Measurements from ENCODE around the gene UBL4A.
A peak's percentile ranks its signal among the peaks of the same experiment; 100 is the strongest.

The UBL4A gene

GRCh38 chrX:154481911-154482601 is 4.4 kb downstream of the UBL4A start:
- DNase-seq = no peak

GRCh38 chrX:154481195-154481594 is 5.2 kb downstream of the UBL4A start:
- no peak for DNase-seq

- peak; percentile 79 for DNase-seq
Observed at GRCh38 chrX:154478728-154479622, 7.4 kb downstream of the UBL4A start, which contains the start of gene LAGE3. LAGE3 (minus strand) TSS chrX:154479281; CDS start chrX:154478915, 366 bp downstream.

DNA sequence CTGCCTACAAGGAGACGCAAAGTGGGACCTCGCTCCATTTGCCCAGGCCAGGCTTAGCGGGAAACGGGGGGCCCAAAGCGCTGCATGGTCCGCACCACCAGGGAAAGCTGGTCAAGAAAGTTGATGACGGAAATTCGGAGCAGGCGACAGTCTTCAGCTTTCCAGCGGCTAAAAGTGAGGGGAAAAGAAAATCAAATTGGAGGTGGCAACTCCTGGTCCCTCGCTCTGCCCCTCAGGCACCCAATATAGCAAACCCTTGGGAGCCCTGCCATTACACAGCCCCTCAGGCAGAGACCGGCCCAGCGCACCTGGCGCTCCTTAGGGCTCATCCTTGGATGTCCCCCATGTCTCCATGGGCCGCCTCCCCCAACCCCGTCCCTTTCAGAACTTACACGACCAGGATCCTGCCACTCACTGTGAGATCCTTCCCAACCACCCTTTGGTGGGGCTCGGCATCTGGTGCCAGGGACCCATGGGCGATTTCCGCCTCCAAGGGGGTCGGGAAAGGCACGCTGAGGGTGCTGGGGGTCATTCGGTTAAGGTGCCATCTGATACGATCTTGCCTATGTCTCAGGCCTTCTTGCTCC is 8.4 kb downstream of the UBL4A start:
- DNase-seq = no peak

DNA sequence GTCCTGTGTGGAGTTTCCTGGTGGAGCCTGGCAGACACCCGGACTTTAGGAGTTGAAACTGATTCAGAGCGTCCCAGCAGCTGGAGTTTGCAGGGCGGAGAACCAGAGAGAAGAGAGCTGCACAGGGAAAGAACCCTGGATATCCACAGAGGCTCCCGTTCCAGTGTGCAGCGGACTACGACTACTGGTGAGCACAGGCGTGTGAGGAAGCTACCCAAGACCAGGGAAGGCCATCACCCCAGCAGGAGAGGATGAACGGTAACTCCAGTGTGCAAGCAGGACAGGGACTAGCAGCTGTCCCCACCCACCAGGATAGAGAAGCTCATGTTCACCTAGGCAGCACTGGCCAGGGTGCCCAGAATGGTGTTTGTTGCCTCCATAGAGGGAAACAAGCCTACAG is 9.6 kb downstream of the UBL4A start:
- DNase-seq = no peak

DNA sequence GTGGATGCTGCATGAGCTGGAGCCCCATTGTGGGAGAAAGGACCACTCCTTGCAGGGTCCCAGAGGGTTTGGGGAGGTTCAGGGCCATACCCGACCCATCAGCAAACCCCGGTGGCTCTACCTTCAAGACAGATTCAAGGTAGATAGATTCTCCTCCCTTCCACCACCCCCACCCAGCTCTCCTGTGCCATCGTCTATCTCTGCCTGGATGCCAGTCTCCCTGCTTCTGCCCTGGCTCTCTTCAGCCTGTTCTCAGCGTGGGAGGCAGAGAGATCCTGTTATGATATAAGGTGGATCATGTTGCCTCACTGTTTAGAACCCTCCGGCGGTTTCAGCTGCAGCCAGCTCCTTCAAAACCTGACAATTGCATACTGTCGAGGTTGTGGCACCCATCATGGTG is 12.7 kb downstream of the UBL4A start:
- no peak for DNase-seq

GRCh38 chrX:154472685-154473632 is 13.5 kb downstream of the UBL4A start:
- DNase-seq = no peak

DNA sequence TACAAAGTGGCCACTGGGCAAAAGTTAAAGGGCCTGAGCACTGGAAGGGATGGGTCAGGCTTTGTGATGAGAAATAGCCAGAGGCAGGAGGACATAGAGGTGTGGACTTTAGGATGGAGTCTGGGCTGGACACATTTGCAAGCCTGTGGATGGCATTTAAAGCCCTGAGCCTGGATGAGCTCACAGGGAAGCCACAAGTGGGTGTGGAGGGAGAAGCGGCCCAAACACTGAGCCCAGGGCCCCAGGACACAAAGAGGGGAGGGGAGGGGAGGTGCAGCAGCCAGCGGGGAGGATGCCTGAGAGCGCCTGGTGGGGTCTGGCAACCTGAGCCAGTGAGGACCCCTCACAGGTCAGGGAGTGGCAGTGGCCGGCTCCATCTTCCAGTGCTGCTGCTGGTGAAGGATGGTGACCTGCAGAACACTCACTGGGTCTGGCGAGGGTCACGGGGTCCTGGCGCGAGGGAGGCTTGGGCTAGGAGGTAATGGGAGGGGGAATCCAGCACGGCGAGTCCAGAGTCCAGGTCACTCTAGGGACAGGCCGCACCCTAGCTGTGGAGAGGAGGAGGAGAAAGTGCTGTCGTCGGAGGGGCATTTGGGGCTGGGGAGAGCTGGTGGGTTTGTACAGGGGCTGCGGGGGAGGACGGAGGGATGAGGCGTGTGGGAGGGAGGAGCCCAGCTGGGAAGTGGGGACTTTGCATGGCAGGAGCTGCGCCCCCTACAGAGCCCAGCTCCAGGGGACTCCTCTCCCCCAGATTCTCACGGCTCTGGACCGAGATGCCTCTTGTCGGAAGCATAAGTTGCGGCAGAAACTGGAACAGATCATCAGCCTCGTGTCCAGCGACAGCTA is 14.4 kb downstream of the UBL4A start:
- no peak for DNase-seq

DNA sequence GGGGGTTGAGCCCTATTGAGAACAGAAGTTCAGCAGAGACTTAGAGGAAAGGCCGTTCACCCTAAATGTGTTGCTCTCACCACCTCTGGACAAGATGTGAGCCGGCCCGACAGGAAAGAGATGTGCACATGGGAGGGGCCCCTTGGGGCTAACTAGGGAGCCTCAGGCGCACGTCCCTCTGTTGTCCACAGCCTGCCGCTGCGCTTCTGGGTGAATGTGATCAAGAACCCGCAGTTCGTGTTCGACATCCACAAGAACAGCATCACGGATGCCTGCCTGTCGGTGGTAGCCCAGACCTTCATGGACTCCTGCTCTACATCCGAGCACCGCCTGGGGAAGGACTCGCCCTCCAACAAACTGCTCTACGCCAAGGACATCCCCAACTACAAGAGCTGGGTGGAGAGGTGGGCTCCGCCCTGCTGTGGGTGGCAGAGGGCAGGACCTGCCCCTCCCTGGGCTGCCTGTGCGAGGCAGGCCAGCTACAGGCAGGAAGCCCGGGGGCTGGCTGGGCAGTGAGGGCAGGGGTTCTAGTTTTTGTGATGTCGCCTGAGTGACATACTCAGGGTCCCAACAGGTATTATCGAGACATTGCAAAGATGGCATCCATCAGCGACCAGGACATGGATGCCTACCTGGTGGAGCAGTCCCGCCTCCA is 15.4 kb downstream of the UBL4A start:
- DNase-seq = no peak

- DNase-seq = no peak
Observed at GRCh38 chrX:154470434-154470833, 16.0 kb downstream of the UBL4A start.

GRCh38 chrX:154469880-154470279 is 16.5 kb downstream of the UBL4A start:
- DNase-seq = no peak

- DNase-seq = no peak
Observed at GRCh38 chrX:154469114-154469513, 17.3 kb downstream of the UBL4A start.

DNA sequence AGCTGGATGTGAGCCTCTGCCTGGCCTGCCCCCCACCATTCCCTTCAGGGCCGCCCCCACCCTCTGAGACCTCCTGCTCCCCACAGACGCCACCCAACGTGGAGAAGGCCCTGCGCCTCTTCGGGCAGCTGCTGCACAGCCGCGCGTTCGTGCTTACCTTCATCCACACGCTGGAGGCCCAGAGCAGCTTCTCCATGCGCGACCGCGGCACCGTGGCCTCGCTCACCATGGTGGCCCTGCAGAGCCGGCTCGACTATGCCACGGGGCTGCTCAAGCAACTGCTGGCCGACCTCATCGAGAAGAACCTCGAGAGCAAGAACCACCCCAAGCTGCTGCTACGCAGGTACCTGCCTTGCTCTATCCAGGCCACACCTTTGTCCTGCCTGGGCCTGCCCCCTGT is 18.2 kb downstream of the UBL4A start:
- DNase-seq = no peak

GRCh38 chrX:154467556-154467955 is 18.9 kb downstream of the UBL4A start:
- no peak for DNase-seq

DNA sequence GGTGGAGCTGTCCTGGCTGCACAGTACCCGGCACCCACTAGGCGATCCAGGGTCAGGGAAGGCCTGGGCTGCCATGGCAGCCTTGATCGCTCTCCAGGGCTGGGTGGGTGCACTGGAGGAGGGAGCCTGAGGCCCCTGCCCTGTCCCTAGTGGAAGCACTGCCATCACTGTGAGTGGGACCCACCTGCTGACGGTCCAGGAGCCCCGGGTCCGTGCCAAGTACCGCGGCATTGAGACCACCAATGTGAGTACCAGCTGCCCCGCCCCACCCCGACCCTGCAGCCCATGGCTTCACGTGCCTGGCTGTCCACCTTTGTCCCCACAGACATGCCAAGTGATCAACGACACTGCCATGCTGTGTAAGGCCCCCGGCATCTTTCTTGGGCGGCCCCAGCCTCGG is 19.5 kb downstream of the UBL4A start:
- no peak for DNase-seq

DNA sequence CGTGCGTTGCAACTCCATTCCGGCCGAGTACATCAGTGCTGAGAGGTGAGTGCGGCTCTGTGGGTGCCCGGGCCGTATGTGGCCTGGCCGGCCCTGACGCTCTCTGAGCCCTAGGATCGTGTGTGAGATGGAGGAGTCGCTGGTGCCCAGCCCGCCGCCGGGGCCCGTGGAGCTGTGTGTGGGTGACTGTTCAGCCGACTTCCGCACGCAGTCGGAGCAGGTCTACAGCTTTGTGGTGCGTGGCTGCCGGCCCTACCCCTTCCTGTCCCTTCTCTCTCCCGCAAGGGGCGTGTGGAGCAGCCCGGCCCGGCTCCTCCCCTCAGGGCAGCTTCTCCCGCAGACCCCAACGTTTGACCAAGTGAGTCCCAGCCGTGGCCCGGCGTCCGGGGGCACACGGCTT is 20.4 kb downstream of the UBL4A start:
- no peak for DNase-seq

DNA sequence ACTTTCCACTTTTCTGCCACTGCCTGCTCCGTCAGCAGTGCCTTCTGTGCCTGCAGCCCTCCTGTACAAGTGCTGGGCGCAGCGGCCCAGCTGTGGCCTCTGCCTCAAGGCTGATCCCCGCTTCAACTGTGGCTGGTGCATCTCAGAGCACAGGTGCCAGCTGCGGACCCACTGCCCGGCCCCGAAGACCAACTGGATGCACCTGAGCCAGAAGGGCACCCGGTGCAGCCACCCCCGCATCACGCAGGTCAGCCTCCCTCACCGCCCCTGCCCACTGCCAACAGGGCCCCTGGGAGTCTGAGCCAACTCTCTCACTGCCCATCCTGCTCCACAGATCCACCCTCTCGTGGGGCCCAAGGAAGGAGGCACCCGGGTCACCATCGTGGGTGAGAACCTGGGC is 20.8 kb downstream of the UBL4A start:
- no peak for DNase-seq

- DNase-seq = no peak
Observed at GRCh38 chrX:154464806-154465365, 21.5 kb downstream of the UBL4A start.

DNA sequence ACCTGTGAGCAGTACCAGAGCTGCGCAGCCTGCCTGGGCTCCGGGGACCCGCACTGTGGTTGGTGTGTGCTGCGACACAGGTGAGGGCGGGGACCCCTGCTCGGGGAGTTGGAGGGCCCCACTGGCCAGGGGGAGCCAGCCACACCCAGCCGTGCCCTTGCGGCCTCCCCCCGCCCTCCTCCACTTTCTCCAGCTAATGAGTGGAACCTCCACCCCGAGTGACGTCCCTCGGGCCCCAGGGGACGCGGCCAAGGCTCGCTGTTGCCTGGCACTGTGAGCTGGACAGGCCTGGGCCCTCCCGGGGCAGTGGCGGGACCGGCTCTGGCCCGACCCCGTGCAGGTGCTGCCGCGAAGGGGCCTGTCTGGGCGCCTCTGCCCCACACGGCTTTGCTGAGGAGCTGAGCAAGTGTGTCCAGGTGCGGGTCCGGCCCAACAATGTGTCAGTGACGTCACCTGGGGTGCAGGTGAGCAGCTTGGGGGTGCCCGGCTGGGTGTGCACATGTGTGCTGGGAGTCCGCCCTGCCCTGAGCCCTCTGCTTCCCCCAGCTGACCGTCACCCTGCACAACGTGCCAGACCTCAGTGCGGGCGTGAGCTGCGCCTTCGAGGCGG is 22.7 kb downstream of the UBL4A start:
- DNase-seq = no peak

DNA sequence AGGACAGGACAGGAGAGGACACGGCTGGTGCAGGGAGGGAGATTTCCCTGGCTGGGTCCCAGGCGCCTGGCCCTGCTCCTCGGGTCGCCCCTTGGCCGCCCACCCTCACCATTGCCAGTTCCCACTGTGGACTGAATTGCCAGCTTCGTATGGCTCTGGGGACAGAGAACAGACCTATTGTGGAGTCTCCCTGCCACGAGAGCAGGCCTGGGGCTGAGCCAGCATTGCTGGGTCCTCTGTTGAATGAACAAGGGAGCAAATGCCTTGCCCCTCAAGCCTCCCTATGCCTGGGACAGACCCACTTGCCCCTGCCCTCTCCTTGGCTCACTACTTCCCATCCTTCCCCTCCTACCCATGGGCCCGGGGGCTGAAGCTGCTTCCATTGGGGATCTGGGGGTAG is 24.0 kb downstream of the UBL4A start:
- DNase-seq = no peak
